Neural progenitor cell (in vitro differentiated cells): ENCODE measurements around the gene KCNH1. TPM values are rescaled to one million over a fixed set of nuclear protein-coding genes. Genes with fewer than 3 reads are reported as not detected.

ENCODE experiments used
- DNase-seq: peaks from one replicate; pipeline ENCODE4 v3.0.0-alpha.2; 2016; ENCODE audit warnings: low spot score
- H2AFZ ChIP-seq: fragments of 200-600 bp; sonication (generic); replicated peaks from 2 replicates; pipeline ENCODE4 v1.6.1; 2016; ENCODE audit warnings: antibody characterized with exemption
- H3F3A ChIP-seq: fragments of 200-600 bp; sonication (generic); 2 replicates; pipeline ENCODE4 v1.6.1; 2016; ENCODE audit warnings: antibody characterized with exemption, low read depth
- H3K27ac ChIP-seq: fragments of 200-600 bp; sonication (generic); 2 replicates; pipeline ENCODE4 v1.5.1; 2016; ENCODE audit warnings: mild to moderate bottlenecking
- H3K27me3 ChIP-seq: fragments of 200-600 bp; sonication (generic); 2 replicates; pipeline ENCODE4 v1.6.1; 2016; ENCODE audit warnings: mild to moderate bottlenecking, moderate library complexity
- H3K36me3 ChIP-seq: fragments of 200-600 bp; sonication (generic); 2 replicates; pipeline ENCODE4 v1.5.1; 2016
- H3K4me1 ChIP-seq: fragments of 200-600 bp; sonication (generic); 2 replicates; pipeline ENCODE4 v1.6.1; 2016; ENCODE audit warnings: mixed run types
- H3K4me2 ChIP-seq: fragments of 200-600 bp; sonication (generic); 2 replicates; pipeline ENCODE4 v1.6.1; 2016
- H3K4me3 ChIP-seq: fragments of 200-600 bp; sonication (generic); 2 replicates; pipeline ENCODE4 v1.5.1; 2016
- H3K79me2 ChIP-seq: fragments of 200-600 bp; sonication (generic); 2 replicates; pipeline ENCODE4 v1.6.1; 2016; ENCODE audit warnings: low read depth
- H3K9ac ChIP-seq: fragments of 200-600 bp; sonication (generic); 2 replicates; pipeline ENCODE4 v1.6.1; 2016
- H3K9me3 ChIP-seq: fragments of 200-600 bp; sonication (generic); 2 replicates; pipeline ENCODE4 v1.5.1; 2016; ENCODE audit warnings: low read depth
- H4K20me1 ChIP-seq: fragments of 200-600 bp; sonication (generic); 2 replicates; pipeline ENCODE4 v1.6.1; 2016; ENCODE audit warnings: low read depth
- H3K27ac Mint-ChIP-seq: 3 replicates; pipeline ENCODE4 v1.8.0; 2021; ENCODE audit warnings: mixed read lengths
- H3K27me3 Mint-ChIP-seq: 2 replicates; pipeline ENCODE4 v1.8.0; 2022; ENCODE audit warnings: low read depth, mild to moderate bottlenecking, inconsistent platforms, moderate library complexity, mixed read lengths; ENCODE audit not compliant: insufficient read depth
- H3K36me3 Mint-ChIP-seq: 3 replicates; pipeline ENCODE4 v1.8.0; 2021; ENCODE audit warnings: mixed read lengths
- H3K4me1 Mint-ChIP-seq: 3 replicates; pipeline ENCODE4 v1.8.0; 2021; ENCODE audit warnings: mixed read lengths
- H3K4me3 Mint-ChIP-seq: 3 replicates; pipeline ENCODE4 v1.8.0; 2021; ENCODE audit warnings: mild to moderate bottlenecking, moderate library complexity, mixed read lengths
- H3K9me3 Mint-ChIP-seq: 3 replicates; pipeline ENCODE4 v1.8.0; 2020; ENCODE audit warnings: mixed read lengths
- EZH2 ChIP-seq: fragments of 200-600 bp; sonication (generic); IDR thresholded peaks from 2 replicates; pipeline ENCODE4 v1.6.1; 2017; ENCODE audit warnings: antibody characterized with exemption, mild to moderate bottlenecking, moderate library complexity
- EZH2phosphoT487 ChIP-seq: fragments of 200-600 bp; sonication (generic); IDR thresholded peaks from 2 replicates; pipeline ENCODE4 v1.6.1; 2017; ENCODE audit warnings: antibody characterized with exemption
- total RNA-seq: library from RNA; depleted of rRNA; stranded (reverse); fragments of >200 nt; gene quantifications from 2 replicates; pipeline ENCODE4 v1.2.3, GENCODE V29; 2015; ENCODE audit warnings: low replicate concordance
- TF ChIP-seq, protein P1 (sequence below): fragments of 200-600 bp; sonication (generic); IDR thresholded peaks from 2 replicates; pipeline ENCODE4 v1.5.1; 2017; ENCODE audit warnings: antibody characterized with exemption, mild to moderate bottlenecking

KCNH1 gene
- total RNA-seq, 1 donor from 2014 or later = 1.6 TPM

DNA sequence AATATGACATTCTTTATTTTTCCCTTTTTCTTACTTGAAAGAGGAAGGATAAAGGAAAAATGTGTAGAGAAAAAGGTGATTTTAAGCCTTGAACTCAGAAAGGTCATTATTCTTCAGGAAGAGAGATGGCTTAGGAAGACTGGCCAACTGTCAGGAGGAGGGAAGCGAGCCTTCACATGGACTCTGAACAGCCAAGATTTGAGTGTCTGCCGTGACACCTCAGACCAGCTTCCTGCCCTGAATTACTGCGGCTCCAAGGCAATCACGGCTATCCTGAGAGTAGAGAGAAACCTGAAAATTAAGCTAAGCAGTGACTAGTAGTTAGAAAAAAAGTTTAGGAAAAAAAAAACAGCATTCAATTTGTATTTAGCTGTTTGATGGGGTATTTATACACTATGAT is 314.7 kb downstream of the KCNH1 start:
- Histone ChIP-seq H4K20me1 (no peaks in the 10 kb centered on the region), H3K27ac (no peak overlapping the region), H3K9ac (no peak overlapping the region), H3K4me3 (no peak overlapping the region), H3F3A (no peaks in the 10 kb centered on the region), H3K27me3 (no peaks in the 10 kb centered on the region), H3K79me2 (no peaks in the 10 kb centered on the region), H3K4me2 (no peak overlapping the region), H3K9me3 (no peaks in the 10 kb centered on the region), H3K36me3 (no peaks in the 10 kb centered on the region), H2AFZ (no peak overlapping the region), H3K4me1 (peaks cover 4% of the 10 kb centered on the region)
- DNase-seq = no peak
- Mint-ChIP-seq H3K9me3 (no peaks in the 10 kb centered on the region), H3K4me3 (no peak overlapping the region), H3K36me3 (no peaks in the 10 kb centered on the region), H3K27ac (no peak overlapping the region), H3K27me3 (peaks cover 2% of the 10 kb centered on the region), H3K4me1 (peaks cover 7% of the 10 kb centered on the region)
- TF ChIP-seq EZH2phosphoT487 (no peak), EZH2 (no peak)
- TF ChIP-seq, protein P1, sequence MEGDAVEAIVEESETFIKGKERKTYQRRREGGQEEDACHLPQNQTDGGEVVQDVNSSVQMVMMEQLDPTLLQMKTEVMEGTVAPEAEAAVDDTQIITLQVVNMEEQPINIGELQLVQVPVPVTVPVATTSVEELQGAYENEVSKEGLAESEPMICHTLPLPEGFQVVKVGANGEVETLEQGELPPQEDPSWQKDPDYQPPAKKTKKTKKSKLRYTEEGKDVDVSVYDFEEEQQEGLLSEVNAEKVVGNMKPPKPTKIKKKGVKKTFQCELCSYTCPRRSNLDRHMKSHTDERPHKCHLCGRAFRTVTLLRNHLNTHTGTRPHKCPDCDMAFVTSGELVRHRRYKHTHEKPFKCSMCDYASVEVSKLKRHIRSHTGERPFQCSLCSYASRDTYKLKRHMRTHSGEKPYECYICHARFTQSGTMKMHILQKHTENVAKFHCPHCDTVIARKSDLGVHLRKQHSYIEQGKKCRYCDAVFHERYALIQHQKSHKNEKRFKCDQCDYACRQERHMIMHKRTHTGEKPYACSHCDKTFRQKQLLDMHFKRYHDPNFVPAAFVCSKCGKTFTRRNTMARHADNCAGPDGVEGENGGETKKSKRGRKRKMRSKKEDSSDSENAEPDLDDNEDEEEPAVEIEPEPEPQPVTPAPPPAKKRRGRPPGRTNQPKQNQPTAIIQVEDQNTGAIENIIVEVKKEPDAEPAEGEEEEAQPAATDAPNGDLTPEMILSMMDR = no peak

GRCh38 chr1:210817385-210818275 is 316.3 kb downstream of the KCNH1 start:
- TF ChIP-seq EZH2 (no peak), EZH2phosphoT487 (no peak)
- TF ChIP-seq, protein P1 = no peak
- Histone ChIP-seq H3K4me2 (no peak overlapping the region), H3K4me3 (no peak overlapping the region), H2AFZ (no peak overlapping the region), H3K27me3 (no peaks in the 10 kb centered on the region), H3K79me2 (no peaks in the 10 kb centered on the region), H3K36me3 (no peaks in the 10 kb centered on the region), H3K9ac (no peak overlapping the region), H3K4me1 (peaks cover 4% of the 10 kb centered on the region), H3K9me3 (no peaks in the 10 kb centered on the region), H4K20me1 (no peaks in the 10 kb centered on the region), H3K27ac (no peak overlapping the region), H3F3A (no peaks in the 10 kb centered on the region)
- Mint-ChIP-seq H3K9me3 (no peaks in the 10 kb centered on the region), H3K27ac (no peak overlapping the region), H3K4me3 (no peak overlapping the region), H3K27me3 (peaks cover 4% of the 10 kb centered on the region), H3K4me1 (peaks cover 7% of the 10 kb centered on the region), H3K36me3 (no peaks in the 10 kb centered on the region)
- no peak for DNase-seq

GRCh38 chr1:210815641-210816550 is 318.1 kb downstream of the KCNH1 start:
- Histone ChIP-seq H3K27me3 (no peaks in the 10 kb centered on the region), H3K27ac (no peak overlapping the region), H3K36me3 (no peaks in the 10 kb centered on the region), H3K9me3 (no peaks in the 10 kb centered on the region), H4K20me1 (no peaks in the 10 kb centered on the region), H2AFZ (peak overlapping the region; percentile 11), H3K4me2 (no peak overlapping the region), H3K9ac (no peak overlapping the region), H3K79me2 (no peaks in the 10 kb centered on the region), H3K4me1 (peaks cover 4% of the 10 kb centered on the region), H3K4me3 (no peak overlapping the region), H3F3A (no peaks in the 10 kb centered on the region)
- Mint-ChIP-seq H3K27me3 (peaks cover 2% of the 10 kb centered on the region), H3K9me3 (no peaks in the 10 kb centered on the region), H3K4me3 (no peak overlapping the region), H3K27ac (no peak overlapping the region), H3K4me1 (peaks cover 7% of the 10 kb centered on the region), H3K36me3 (no peaks in the 10 kb centered on the region)
- no peak for DNase-seq
- TF ChIP-seq, protein P1 = no peak
- no peak for TF ChIP-seq EZH2
